Measurements from ENCODE around the gene JMJD8.

The JMJD8 gene

DNA sequence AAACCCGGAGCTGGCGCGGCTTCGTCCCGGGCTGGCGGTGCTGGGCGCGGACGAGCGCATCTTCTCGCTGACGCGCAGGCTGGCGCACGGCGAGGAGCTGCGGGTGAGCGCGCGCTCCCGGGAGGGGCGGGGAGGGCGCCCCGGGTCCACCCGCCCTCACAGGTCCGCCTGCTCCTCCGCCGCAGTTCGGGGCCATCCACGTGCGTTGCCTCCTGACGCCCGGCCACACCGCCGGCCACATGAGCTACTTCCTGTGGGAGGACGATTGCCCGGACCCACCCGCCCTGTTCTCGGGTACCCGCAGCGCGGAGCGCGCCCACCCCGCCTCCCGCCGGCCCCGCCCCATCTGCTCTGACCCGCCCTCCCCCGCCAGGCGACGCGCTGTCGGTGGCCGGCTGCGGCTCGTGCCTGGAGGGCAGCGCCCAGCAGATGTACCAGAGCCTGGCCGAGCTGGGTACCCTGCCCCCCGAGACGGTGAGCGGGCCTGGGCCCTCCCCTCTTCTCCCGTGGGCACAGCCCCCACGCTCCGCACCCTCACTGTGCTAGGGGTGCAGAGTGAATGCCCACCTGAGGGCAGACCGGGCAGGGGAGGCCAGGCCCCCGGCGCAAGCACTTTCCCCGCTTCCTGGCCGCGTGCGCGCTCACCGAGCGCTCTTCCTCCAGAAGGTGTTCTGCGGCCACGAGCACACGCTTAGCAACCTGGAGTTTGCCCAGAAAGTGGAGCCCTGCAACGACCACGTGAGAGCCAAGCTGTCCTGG, 44.2 kb upstream of the JMJD8 start:
- Histone ChIP-seq H3K79me2 (ENCODE audit: insufficient read depth, low read depth) (no peaks in the 10 kb centered on the region), H2AFZ (ENCODE audit: low read depth) (no peak overlapping the region), H3K4me3 (IDR thresholded peaks at IDR 0.05; ENCODE audit: insufficient read depth, low read depth, low read length) (no peak overlapping the region), H3K27me3 (ENCODE audit: insufficient read depth, low read depth) (no peaks in the 10 kb centered on the region), H3K27ac (no peak overlapping the region), H4K20me1 (ENCODE audit: insufficient read depth) (no peaks in the 10 kb centered on the region), H3K9ac (peak overlapping the region; percentile 86; the same call in 1 of the 2 replicates), H3K4me2 (no peak overlapping the region), H3K4me1 (ENCODE audit: low read depth, poor library complexity, severe bottlenecking) (peaks cover 32% of the 10 kb centered on the region), H3K36me3 (ENCODE audit: insufficient read depth) (no peaks in the 10 kb centered on the region)
- TF ChIP-seq CTCF (conservative IDR thresholded peaks at IDR 0.05; ENCODE audit: low read depth, low read length) = no peak

- Histone ChIP-seq H3K27me3 (ENCODE audit: insufficient read depth, low read depth) (no peaks in the 10 kb centered on the region), H3K4me3 (IDR thresholded peaks at IDR 0.05; ENCODE audit: insufficient read depth, low read depth, low read length) (no peak overlapping the region), H3K79me2 (ENCODE audit: insufficient read depth, low read depth) (no peaks in the 10 kb centered on the region), H3K9ac (peak overlapping the region; percentile 86), H3K27ac (peak overlapping the region; percentile 55), H3K36me3 (ENCODE audit: insufficient read depth) (no peaks in the 10 kb centered on the region), H2AFZ (ENCODE audit: low read depth) (peak overlapping the region; percentile 54), H3K4me1 (ENCODE audit: low read depth, poor library complexity, severe bottlenecking) (peaks cover 34% of the 10 kb centered on the region), H3K4me2 (peak overlapping the region; percentile 92), H4K20me1 (ENCODE audit: insufficient read depth) (no peaks in the 10 kb centered on the region)
- TF ChIP-seq CTCF (conservative IDR thresholded peaks at IDR 0.05; ENCODE audit: low read depth, low read length) = no peak
Measured at GRCh38 chr16:727291-727977, 43.3 kb upstream of the JMJD8 start.

DNA sequence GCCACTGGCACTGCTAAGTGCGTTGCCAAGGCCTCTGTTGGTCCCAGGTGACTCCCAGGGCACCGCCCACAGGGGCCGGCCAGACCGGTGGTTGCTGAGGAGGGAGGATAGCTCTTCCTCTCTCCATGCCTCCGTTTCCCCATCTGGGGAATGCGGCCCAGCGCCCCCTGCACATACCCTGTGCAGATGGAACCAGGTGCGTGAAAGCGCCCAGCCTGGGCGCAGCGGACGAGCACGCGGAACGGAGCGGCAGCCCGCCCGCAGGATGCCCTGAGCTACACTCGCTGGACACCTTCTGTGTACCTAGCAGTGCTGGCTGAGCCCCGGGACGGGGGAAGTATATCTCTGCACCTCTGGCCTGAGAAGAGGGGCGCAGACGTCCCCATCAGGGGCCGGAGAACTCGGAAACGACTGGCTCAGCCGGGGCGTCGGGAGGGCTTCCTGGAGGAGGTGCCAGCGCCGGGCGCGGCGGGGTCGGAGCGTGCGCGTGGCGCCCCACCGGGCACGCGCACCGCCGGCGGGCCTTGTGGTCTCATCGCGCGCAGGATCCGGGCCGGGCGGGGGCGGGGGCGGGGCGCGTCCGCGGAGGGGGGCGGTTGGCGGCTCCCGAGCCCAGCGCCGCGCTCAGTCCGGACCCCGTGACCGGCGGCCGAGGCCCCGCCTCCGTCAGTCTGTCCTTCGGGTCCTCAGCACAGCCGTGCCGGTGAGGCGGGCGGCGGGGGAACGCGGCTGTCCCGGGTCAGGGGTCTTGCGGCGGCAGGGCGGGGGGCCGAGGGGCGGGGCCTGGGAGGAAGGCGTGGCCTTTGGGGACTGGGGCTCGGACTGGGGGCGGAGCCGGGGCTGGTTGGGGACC, 42.5 kb upstream of the JMJD8 start, which contains the start of the genes CCDC78 and HAGHL:
TSS of gene CCDC78 (minus strand) at position 6 of the 853 bp plus-strand sequence. CDS start 76 bp downstream, outside the sequence.
TSS of gene HAGHL (plus strand) at position 669 of the 853 bp plus-strand sequence. CDS start 404 bp downstream, outside the sequence.
- H3K4me2 ChIP-seq = peak within 1 kb of the TSS; percentile 98
- H3K4me3 ChIP-seq (IDR thresholded peaks at IDR 0.05; ENCODE audit: insufficient read depth, low read depth, low read length) = no peak within 1 kb of the TSS
- peak within 1 kb of the TSS; percentile 61 for H2AFZ ChIP-seq (ENCODE audit: low read depth)
- no peaks in the 10 kb centered on the region for H3K36me3 ChIP-seq (ENCODE audit: insufficient read depth)
- no peaks in the 10 kb centered on the region for H3K79me2 ChIP-seq (ENCODE audit: insufficient read depth, low read depth)
- no peaks in the 10 kb centered on the region for H3K27me3 ChIP-seq (ENCODE audit: insufficient read depth, low read depth)
- no peaks in the 10 kb centered on the region for H4K20me1 ChIP-seq (ENCODE audit: insufficient read depth)
- H3K9ac ChIP-seq = peak within 1 kb of the TSS; percentile 86
- peak within 1 kb of the TSS; percentile 55 for H3K27ac ChIP-seq
- peaks cover 41% of the 10 kb centered on the region for H3K4me1 ChIP-seq (ENCODE audit: low read depth, poor library complexity, severe bottlenecking)
- no peak for TF ChIP-seq CTCF (conservative IDR thresholded peaks at IDR 0.05; ENCODE audit: low read depth, low read length)

DNA sequence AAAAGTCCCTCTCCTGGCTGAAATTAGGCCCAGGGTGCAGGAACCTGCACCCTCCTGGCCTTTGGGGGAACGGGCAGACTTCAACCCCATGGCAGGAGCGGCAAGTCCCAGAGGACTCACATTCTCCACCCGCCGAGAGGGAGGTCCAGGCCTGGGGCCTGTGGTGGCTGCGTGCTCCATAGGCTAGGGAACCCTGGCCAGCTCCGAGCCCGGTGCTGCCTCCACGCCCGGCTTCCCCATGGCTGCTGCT, 42.0 kb upstream of the JMJD8 start:
- no peak for TF ChIP-seq CTCF (conservative IDR thresholded peaks at IDR 0.05; ENCODE audit: low read depth, low read length)
- no peak overlapping the region for H3K4me3 ChIP-seq (IDR thresholded peaks at IDR 0.05; ENCODE audit: insufficient read depth, low read depth, low read length)
- no peaks in the 10 kb centered on the region for H4K20me1 ChIP-seq (ENCODE audit: insufficient read depth)
- no peaks in the 10 kb centered on the region for H3K27me3 ChIP-seq (ENCODE audit: insufficient read depth, low read depth)
- H3K36me3 ChIP-seq (ENCODE audit: insufficient read depth) = no peaks in the 10 kb centered on the region
- H3K4me2 ChIP-seq = peak overlapping the region; percentile 98
- H2AFZ ChIP-seq (ENCODE audit: low read depth) = no peak overlapping the region
- H3K4me1 ChIP-seq (ENCODE audit: low read depth, poor library complexity, severe bottlenecking) = peaks cover 44% of the 10 kb centered on the region
- H3K9ac ChIP-seq = 0 out of 2 replicates have a peak overlapping the region, but pooled peaks have one; percentile 9
- no peak overlapping the region for H3K27ac ChIP-seq
- H3K79me2 ChIP-seq (ENCODE audit: insufficient read depth, low read depth) = no peaks in the 10 kb centered on the region
